Mesenchymal stem cell (in vitro differentiated cells and primary cell): ENCODE measurements around the gene LIPE.

Experiments used
- DNase-seq: peaks from one replicate; pipeline ENCODE4 v3.0.0-alpha.2; 2013
- H2AFZ ChIP-seq: one replicate; pipeline ENCODE4 v1.6.1; 2013; ENCODE audit warnings: low read depth, mild to moderate bottlenecking, control low read depth, inconsistent platforms, low read length, moderate library complexity
- H2AK5ac ChIP-seq: 2 replicates; pipeline ENCODE4 v1.6.1; 2013; ENCODE audit warnings: low read length, moderate library complexity, mild to moderate bottlenecking, inconsistent platforms; ENCODE audit not compliant: severe bottlenecking
- H2BK120ac ChIP-seq: one replicate; pipeline ENCODE4 v1.6.1; 2013; ENCODE audit warnings: low read depth, mild to moderate bottlenecking, inconsistent platforms, low read length, moderate library complexity
- H2BK12ac ChIP-seq, 2 experiments: one replicate each; pipeline ENCODE4 v1.6.1; 2013; ENCODE audit warnings: inconsistent platforms in 2 of 2, low read length in 2 of 2, mild to moderate bottlenecking in 2 of 2, moderate library complexity in 2 of 2, control low read depth in 1 of 2
- H2BK15ac ChIP-seq: one replicate; pipeline ENCODE4 v1.6.1; 2013; ENCODE audit warnings: mild to moderate bottlenecking, low read depth, inconsistent platforms; ENCODE audit not compliant: poor library complexity, severe bottlenecking
- H2BK5ac ChIP-seq: 2 replicates; pipeline ENCODE4 v1.6.1; 2013; ENCODE audit warnings: low read depth, mild to moderate bottlenecking, low read length, control low read depth, inconsistent platforms; ENCODE audit not compliant: poor library complexity, severe bottlenecking
- H3K14ac ChIP-seq, 2 experiments: one replicate each; pipeline ENCODE4 v1.6.1; 2013; ENCODE audit warnings: inconsistent platforms in 2 of 2, low read length in 2 of 2, control low read depth in 1 of 2, mild to moderate bottlenecking in 1 of 2, moderate library complexity in 1 of 2
- H3K18ac ChIP-seq, 2 experiments: one replicate each; pipeline ENCODE4 v1.6.1; 2013; ENCODE audit warnings: inconsistent platforms in 2 of 2, low read length in 2 of 2, control low read depth in 1 of 2, low read depth in 1 of 2, mild to moderate bottlenecking in 1 of 2
- H3K23ac ChIP-seq, 2 experiments: one replicate each; pipeline ENCODE4 v1.6.1; 2013; ENCODE audit warnings: inconsistent platforms in 2 of 2, low read length in 2 of 2, mild to moderate bottlenecking in 2 of 2, moderate library complexity in 2 of 2, control low read depth in 1 of 2
- H3K27ac ChIP-seq: 2 replicates; pipeline ENCODE4 v1.5.1; 2013; ENCODE audit warnings: mild to moderate bottlenecking, moderate library complexity, low read length, control low read depth, inconsistent platforms; ENCODE audit not compliant: poor library complexity, severe bottlenecking
- H3K27me3 ChIP-seq, 2 experiments: 2 replicates each; pipeline versions ENCODE4 v1.6.1 to v1.7.0; 2013; ENCODE audit warnings: low read length in 2 of 2, mild to moderate bottlenecking in 2 of 2, moderate library complexity in 2 of 2, control low read depth in 1 of 2, inconsistent platforms in 1 of 2; ENCODE audit not compliant: control insufficient read depth in 1 of 2, insufficient read depth in 1 of 2
- H3K36me3 ChIP-seq, 2 experiments: 2 replicates each; pipeline versions ENCODE4 v1.6.1 to v1.7.0; 2013; ENCODE audit warnings: low read length in 2 of 2, control low read depth in 1 of 2, inconsistent platforms in 1 of 2, low read depth in 1 of 2, mild to moderate bottlenecking in 1 of 2; ENCODE audit not compliant: insufficient read depth in 2 of 2, control insufficient read depth in 1 of 2
- H3K4ac ChIP-seq, 2 experiments: one replicate each; pipeline ENCODE4 v1.6.1; 2013; ENCODE audit warnings: inconsistent platforms in 2 of 2, low read length in 2 of 2, mild to moderate bottlenecking in 2 of 2, moderate library complexity in 2 of 2, control low read depth in 1 of 2, low read depth in 1 of 2
- H3K4me1 ChIP-seq: 2 replicates; pipeline ENCODE4 v1.6.1; 2013; ENCODE audit warnings: low read depth, low read length, control low read depth; ENCODE audit not compliant: control insufficient read depth, insufficient read depth
- H3K4me2 ChIP-seq: 2 replicates; pipeline ENCODE4 v1.6.1; 2013; ENCODE audit warnings: low read length, mild to moderate bottlenecking, inconsistent platforms; ENCODE audit not compliant: poor library complexity, severe bottlenecking
- H3K4me3 ChIP-seq, 2 experiments: 2 replicates each; pipeline versions ENCODE4 v1.5.1 to v1.7.0; 2013; ENCODE audit warnings: low read length in 2 of 2, mild to moderate bottlenecking in 2 of 2, control low read depth in 1 of 2, low read depth in 1 of 2; ENCODE audit not compliant: insufficient read depth in 1 of 2
- H3K79me1 ChIP-seq: replicated peaks from 2 replicates; pipeline ENCODE4 v1.6.1; 2013; ENCODE audit warnings: mild to moderate bottlenecking, control low read depth, low read length, inconsistent platforms; ENCODE audit not compliant: poor library complexity, severe bottlenecking
- H3K9ac ChIP-seq: 2 replicates; pipeline ENCODE4 v1.7.0; 2013; ENCODE audit warnings: mild to moderate bottlenecking, low read length, moderate library complexity
- H3K9me3 ChIP-seq: 2 replicates; pipeline ENCODE4 v1.7.0; 2013; ENCODE audit warnings: mild to moderate bottlenecking, low read length; ENCODE audit not compliant: control insufficient read depth
- H4K8ac ChIP-seq: one replicate; pipeline ENCODE4 v1.6.1; 2013; ENCODE audit warnings: inconsistent platforms, mild to moderate bottlenecking, low read length, moderate library complexity
- H4K91ac ChIP-seq: one replicate; pipeline ENCODE4 v1.6.1; 2013; ENCODE audit warnings: mild to moderate bottlenecking, low read length, inconsistent platforms
- WGBS: methylation state at CpG from one replicate; pipeline ENCODE4 v1.1.7; 2013; ENCODE audit warnings: mixed read lengths; 5-methylcytosine and 5-hydroxymethylcytosine counted together

Gene LIPE

GRCh38 chr19:42386974-42387707 lies 40.0 kb downstream of the LIPE start:
- WGBS: 3% methylated on average over 35 of the region's 48 CpGs
- Histone ChIP-seq H3K27ac (no peak overlapping the region), H2BK5ac (no peak overlapping the region), H3K9ac (peak overlapping the region; percentile 64), H3K4me3 (peak overlapping the region; percentile 58 to 75), H2AK5ac (no peak overlapping the region), H3K36me3 (no peaks in the 10 kb centered on the region), H2AFZ (peak overlapping the region; percentile 99), H3K14ac (peak overlapping the region in 1 of 2 experiments; percentile 97), H4K91ac (peak overlapping the region; percentile 88), H2BK12ac (peak overlapping the region; percentile 5 to 54), H3K79me1 (no peaks in the 10 kb centered on the region), H3K4me2 (peak overlapping the region; percentile 91), H4K8ac (peak overlapping the region; percentile 92), H2BK15ac (peak overlapping the region; percentile 60), H3K9me3 (no peaks in the 10 kb centered on the region), H3K4me1 (peaks cover 7% of the 10 kb centered on the region), H3K18ac (peak overlapping the region; percentile 82 to 88), H3K27me3 (peaks cover 31 to 44% of the 10 kb centered on the region in 2 experiments), H3K23ac (no peak overlapping the region), H3K4ac (no peak overlapping the region), H2BK120ac (no peak overlapping the region)
- DNase-seq: peak; percentile 70

- Histone ChIP-seq H3K14ac (no peak overlapping the region), H2BK12ac (no peak overlapping the region), H3K4ac (no peak overlapping the region), H3K4me3 (no peak overlapping the region), H2BK15ac (no peak overlapping the region), H3K9me3 (no peaks in the 10 kb centered on the region), H2BK5ac (no peak overlapping the region), H3K23ac (no peak overlapping the region), H3K9ac (no peak overlapping the region), H4K8ac (no peak overlapping the region), H2AK5ac (no peak overlapping the region), H3K27ac (no peak overlapping the region), H3K18ac (no peak overlapping the region), H3K36me3 (peaks cover 4 to 18% of the 10 kb centered on the region in 2 experiments), H3K27me3 (peaks cover 30 to 44% of the 10 kb centered on the region in 2 experiments), H2AFZ (no peak overlapping the region), H3K4me1 (no peaks in the 10 kb centered on the region), H3K4me2 (no peak overlapping the region), H4K91ac (no peak overlapping the region), H2BK120ac (no peak overlapping the region), H3K79me1 (no peaks in the 10 kb centered on the region)
- no peak for DNase-seq
- WGBS: 99% methylated on average over 3 of the region's 6 CpGs
Observed at GRCh38 chr19:42380155-42380554, 47.0 kb downstream of the LIPE start.

GRCh38 chr19:42378225-42379215 lies 48.7 kb downstream of the LIPE start:
- no peak overlapping the region for H3K18ac ChIP-seq
- no peak overlapping the region for H4K91ac ChIP-seq
- H2BK120ac ChIP-seq: no peak overlapping the region
- H3K14ac ChIP-seq: no peak overlapping the region
- H3K9me3 ChIP-seq: no peaks in the 10 kb centered on the region
- H3K9ac ChIP-seq: no peak overlapping the region
- H2BK12ac ChIP-seq: no peak overlapping the region
- H3K4me1 ChIP-seq: no peaks in the 10 kb centered on the region
- H3K4me3 ChIP-seq: no peak overlapping the region
- peaks cover 30 to 44% of the 10 kb centered on the region in 2 experiments for H3K27me3 ChIP-seq
- no peak overlapping the region for H2BK15ac ChIP-seq
- no peak overlapping the region for H3K23ac ChIP-seq
- H4K8ac ChIP-seq: no peak overlapping the region
- no peak overlapping the region for H3K4me2 ChIP-seq
- H2BK5ac ChIP-seq: no peak overlapping the region
- no peak overlapping the region for H2AFZ ChIP-seq
- H3K27ac ChIP-seq: no peak overlapping the region
- no peak overlapping the region for H3K4ac ChIP-seq
- DNase-seq: no peak
- no peak overlapping the region for H2AK5ac ChIP-seq
- H3K36me3 ChIP-seq: peaks cover 11 to 26% of the 10 kb centered on the region in 2 experiments
- H3K79me1 ChIP-seq: no peaks in the 10 kb centered on the region
- 89% methylated on average over 17 of the region's 17 CpGs for WGBS

GRCh38 chr19:42376177-42376555 lies 51.0 kb downstream of the LIPE start:
- H3K9me3 ChIP-seq: no peaks in the 10 kb centered on the region
- no peak overlapping the region for H2AK5ac ChIP-seq
- H2BK120ac ChIP-seq: no peak overlapping the region
- H4K91ac ChIP-seq: no peak overlapping the region
- H3K79me1 ChIP-seq: no peaks in the 10 kb centered on the region
- H3K14ac ChIP-seq: no peak overlapping the region
- H3K18ac ChIP-seq: no peak overlapping the region
- peaks cover 16 to 33% of the 10 kb centered on the region in 2 experiments for H3K36me3 ChIP-seq
- no peak overlapping the region for H3K9ac ChIP-seq
- H3K27ac ChIP-seq: no peak overlapping the region
- 98% methylated on average over 17 of the region's 17 CpGs for WGBS
- peaks cover 17 to 24% of the 10 kb centered on the region in 2 experiments for H3K27me3 ChIP-seq
- H2BK12ac ChIP-seq: no peak overlapping the region
- no peak overlapping the region for H3K4me2 ChIP-seq
- no peak overlapping the region for H2AFZ ChIP-seq
- H3K4me1 ChIP-seq: no peaks in the 10 kb centered on the region
- H2BK5ac ChIP-seq: no peak overlapping the region
- H2BK15ac ChIP-seq: no peak overlapping the region
- H4K8ac ChIP-seq: no peak overlapping the region
- no peak overlapping the region for H3K4ac ChIP-seq
- H3K23ac ChIP-seq: no peak overlapping the region
- DNase-seq: no peak
- H3K4me3 ChIP-seq: no peak overlapping the region
